HT-29 (cell line): ENCODE measurements around the gene C1QTNF2. TPM values are rescaled to one million over a fixed set of nuclear protein-coding genes. Genes with fewer than 3 reads are reported as not detected.
"Not testable (repeated sequence)": the region's sequence is repeated elsewhere in the genome, so short reads cannot be mapped to it uniquely, and the experiment has no call there.

Experiments
- DNase-seq: peaks from one replicate; pipeline ENCODE4 v3.0.0-alpha.2; 2015; ENCODE audit warnings: low spot score
- total RNA-seq: library from RNA; depleted of rRNA; stranded (reverse); fragments of >200 nt; shearing (Covaris generic); gene quantifications from 2 replicates; pipeline ENCODE4 v1.2.3, GENCODE V29; 2014

Gene C1QTNF2
- total RNA-seq, 1 experiment from 2014 or later: not detected

DNA sequence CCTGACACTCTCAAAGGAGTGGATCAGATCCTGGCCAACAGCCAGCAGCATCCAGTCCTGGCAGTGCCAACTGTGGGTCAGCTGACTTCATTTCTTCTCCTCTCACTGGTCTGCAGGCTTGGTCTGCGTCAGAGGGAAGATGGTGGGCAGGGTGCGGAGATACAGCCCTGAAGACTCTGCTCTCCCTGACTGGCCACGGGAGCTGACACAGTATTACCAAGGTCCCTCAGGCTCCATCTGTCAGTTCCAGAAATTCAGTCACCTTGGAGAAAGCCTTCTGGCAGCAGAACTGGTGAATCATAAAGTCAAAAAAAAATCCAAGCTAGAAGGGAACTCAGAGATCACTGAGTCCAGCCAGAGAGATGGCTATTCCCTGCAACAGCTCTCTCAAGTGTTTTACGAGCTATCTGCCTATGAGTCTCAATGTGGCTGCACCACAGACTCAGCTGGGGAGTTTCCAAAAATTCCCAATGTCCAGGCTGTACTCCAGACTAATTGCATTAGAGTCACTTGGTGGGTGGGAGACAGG is 27.9 kb downstream of the C1QTNF2 start:
- DNase-seq: peak; percentile 5

DNA sequence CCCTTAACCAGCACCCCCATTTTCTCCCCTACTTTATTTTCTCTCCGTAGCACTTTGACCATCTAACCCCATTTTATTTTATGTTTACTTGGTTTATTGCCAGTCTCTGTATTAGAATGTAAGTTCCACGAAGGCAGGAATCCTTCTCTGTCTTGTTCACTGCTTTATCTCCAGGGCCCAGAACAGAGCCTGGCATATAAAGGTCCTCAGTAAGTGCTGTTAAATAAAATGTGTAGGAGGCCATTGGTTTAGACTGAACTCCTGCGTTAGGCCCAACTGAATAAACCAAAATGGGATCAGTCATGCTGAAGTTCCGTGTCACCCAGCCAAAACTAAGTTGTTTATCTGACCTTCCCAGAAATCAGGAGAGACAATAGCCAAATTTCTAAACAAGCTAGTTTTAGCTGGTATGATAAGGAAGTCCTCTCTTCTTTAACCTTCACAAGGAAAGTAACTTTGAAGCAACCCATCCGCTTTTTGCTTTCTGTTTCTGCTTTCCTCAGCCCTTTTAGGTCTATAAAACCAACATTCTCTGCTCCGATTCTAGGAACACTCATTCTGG is 29.0 kb downstream of the C1QTNF2 start:
- DNase-seq: no peak

DNA sequence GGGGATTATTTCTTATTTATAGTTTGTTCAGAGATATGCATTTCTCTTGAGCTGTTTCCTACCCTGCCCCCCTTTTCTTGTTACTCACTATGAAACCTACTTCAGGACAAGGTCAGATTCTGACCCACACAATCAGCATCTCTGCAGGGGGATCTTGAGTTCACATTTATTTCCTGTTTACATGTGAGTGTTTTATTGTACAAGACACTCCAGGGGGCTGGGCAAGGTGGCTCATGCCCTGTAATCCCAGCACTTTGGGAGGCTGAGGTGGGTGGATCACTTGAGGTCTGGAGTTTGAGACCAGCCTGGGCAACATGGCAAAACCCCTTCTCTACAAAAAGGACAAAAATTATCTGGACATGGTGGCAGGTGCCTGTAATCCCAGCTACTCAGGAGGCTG is 29.9 kb downstream of the C1QTNF2 start:
- not testable (repeated sequence) for DNase-seq

DNA sequence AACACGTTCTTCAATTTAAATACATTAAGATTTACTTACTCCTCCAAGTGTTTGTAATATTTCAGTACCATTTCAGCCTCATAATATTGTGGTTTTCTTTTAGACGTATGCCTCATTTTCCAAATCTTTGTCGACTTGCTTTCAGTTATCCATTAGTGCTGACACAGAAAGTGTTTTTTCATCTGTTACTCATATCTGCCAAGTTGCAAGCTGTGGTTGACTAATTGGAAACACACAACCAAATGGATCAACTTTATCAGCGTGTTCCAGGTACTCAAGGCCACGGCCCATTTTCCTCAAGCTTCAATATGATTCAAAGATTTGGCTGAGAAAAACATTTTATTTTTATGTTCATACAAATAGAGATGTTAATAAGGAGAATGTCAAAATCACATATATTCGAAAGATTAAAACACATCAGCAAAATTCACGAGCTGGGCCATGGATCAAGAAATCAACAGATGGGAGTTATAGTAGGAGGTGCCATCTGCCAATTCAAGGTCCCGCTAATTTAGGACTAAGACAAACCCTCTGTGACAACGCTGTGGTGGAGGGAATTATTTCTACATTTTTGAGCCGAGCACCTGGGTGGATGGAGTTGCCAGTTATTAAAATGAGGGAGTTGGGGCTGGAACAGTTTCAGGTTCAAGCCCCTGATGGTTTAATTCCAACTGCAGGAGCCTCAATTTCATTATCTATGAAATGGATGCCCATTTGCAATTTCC is 30.9 kb downstream of the C1QTNF2 start:
- DNase-seq: no peak

DNA sequence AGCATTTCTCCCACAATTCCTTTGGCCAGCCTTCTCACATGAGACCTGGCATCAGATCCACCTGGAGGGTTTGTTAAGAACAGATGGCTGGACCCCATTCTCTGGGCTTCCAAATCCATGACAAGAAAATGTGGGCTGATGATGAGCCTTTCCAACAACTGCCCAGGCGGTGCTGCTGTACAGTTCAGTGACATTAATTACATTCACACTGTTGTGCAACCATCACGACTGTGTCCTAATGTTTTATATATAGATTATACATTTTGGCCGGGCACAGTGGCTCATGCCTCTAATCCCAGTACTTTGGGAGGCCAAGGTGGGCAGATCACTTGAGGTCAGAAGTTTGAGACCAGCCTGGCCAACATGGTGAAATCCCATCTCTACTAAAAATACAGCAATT is 35.7 kb downstream of the C1QTNF2 start:
- not testable (repeated sequence) for DNase-seq

DNA sequence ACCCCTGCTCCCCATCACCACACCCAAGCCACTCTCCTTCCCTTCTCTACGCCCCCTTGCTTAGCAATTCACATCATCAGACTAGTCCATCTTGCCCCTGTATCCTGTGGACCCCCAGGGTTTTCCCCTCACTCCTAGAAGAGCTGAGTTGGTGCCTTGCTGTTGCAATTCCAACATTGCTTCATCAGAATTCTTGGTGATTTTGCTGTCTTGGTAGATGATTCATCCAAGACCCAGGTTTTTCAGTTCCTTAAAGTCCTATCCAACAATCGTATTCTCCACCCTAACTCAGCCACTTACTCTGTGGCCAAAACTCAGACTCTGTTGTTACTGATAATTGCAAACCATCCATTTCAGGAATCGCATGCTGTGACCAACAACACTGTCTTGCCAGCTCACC is 36.7 kb downstream of the C1QTNF2 start:
- DNase-seq: no peak

DNA sequence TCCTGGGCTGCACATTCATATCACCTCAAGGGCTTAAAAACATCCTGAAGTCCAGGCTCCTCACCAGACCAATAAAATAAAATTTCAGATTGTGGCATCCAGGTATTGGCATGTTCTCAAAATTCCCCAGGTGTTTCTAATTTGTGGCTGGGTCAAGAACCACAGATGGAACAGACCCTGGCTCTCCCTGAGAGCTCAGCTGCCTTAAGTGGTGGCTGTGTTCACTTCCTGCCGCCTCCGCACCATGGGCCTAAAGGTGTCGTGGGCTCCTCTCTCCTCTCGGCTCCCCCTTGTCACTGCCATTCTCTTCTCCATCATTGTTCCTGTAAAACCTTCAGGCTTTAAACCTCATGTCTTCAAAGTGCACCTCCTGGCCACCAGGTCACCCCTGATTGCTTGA is 40.2 kb downstream of the C1QTNF2 start:
- DNase-seq: no peak

DNA sequence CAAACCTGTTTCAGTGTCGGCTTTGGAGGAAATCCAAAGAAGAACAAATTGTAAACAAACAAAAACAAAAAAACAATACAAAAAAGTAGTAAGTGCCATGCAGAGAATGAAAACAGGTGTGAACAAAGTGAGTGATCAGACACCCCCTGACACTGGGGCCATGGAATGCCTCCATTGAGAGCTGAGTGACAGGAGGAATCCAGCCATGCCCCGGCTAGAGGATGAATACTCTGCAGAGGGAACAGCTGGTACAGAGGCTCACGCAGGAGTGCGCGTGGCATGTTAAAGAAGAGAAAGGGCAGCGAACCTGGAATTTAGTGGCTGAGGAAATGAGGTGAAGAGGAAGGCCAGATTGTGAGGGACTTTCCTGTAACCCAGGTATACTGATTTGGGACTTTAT is 42.6 kb downstream of the C1QTNF2 start:
- DNase-seq: no peak

DNA sequence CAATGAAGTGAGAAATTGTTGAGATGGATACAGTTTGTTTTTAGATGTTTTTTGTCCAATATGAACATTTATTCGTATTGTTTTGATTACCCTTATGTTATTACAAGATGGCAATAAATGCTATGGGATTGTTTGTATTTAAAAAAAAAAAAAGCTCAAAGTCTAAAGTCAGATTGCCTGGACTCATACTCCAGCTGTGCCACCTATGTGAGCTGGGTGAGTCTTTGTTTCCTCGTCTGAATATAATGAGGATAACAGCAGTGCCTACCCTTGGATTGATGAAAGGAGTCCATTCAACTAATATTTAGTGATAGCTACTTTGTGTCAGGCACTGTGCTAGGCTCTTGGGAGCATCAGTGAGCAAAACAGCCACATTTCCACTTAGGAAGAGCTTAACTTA is 43.4 kb downstream of the C1QTNF2 start:
- DNase-seq: no peak

DNA sequence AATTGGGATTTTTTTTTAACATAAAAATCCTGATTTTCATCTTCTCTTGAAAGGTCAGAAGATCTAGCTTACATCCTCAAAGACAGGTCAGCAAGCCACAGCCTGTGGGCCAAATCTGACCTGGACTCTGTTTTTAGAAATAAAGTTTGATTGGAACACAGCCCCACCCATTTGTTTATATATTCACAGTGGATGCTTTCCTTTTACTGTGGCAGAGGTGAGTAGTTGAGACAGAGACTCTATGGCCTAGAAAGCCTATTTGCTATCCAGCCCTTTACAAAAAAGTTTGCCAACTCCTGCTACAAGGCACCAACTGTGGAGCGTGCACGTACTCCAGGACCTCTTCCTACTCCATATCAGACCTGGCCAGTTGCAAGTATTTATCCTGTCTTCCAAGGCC is 44.7 kb downstream of the C1QTNF2 start:
- no peak for DNase-seq

DNA sequence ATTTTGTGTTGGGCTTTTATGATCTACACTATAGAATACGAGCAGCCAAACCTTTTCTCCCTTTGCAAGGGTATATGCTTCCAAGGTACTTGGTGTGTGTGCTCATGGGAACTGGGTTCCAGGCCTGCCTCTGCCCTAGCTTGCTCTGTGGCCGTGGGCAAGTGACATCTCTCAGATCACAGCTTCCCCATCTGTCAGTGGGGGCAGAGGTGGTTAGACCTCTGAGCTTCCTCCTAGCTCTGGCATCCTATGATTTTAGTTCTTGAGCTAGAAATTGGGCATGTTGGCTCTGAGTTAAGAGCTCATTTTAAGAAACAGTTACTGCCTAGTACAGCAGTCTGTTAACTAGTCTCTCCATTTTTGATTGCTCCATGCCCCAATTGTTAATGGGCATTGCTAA is 45.5 kb downstream of the C1QTNF2 start:
- DNase-seq: no peak

DNA sequence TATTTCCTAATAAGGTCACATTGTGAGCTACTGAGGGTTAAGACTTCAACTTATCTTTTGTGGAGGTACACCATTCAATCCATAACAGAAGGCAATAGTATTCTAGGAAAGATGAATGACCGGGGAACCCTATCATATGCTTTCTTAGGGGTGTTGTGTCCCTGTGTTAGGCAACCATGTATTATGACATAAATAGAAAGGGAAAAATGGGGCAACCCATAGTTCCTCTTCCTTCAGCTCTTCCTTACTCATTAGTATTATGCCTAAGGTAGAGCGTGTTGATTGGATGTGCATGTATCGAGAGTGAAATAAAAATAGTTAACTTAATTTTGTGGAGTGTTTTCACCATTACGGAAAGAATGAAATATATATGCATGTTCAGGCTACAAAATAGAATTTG is 52.0 kb downstream of the C1QTNF2 start:
- DNase-seq: no peak

DNA sequence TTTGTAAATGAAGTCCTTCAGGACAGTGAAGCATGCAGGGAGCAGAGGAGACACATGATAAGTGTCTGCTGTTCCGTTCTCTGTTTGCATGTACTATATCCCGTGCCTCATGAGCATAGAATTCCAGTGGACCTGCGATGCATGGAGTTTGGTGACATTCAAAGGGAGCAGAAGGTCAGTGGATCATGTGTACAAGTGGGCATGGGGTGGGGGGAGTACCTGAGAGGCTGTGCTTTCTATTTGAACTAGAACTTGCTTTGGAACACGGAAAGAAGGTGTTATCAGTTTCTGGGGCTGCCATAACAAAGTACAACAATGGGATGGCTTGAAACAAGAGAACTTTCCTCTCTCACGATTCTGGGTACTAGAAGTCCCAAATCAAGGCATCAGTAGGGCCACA is 53.0 kb downstream of the C1QTNF2 start:
- DNase-seq: no peak

DNA sequence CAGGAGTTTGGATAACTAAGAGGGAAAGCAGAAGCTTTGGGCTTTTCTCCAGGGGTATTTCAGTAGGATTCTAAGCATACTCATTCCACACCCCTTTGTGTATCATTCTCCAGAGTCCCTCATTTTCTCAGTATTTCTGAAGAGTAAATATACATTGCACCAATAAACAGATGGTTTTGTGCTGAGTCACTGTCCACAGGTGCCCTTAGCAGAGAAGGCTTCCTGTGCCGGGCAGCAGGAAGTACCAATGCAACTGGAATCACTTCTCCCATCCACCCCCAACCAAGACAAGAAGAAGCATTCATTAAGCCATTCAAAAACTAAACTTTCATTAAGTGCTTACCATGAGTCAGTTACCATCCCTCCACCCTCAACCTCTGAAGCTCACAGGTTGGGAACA is 54.5 kb downstream of the C1QTNF2 start:
- peak; percentile 88 for DNase-seq

DNA sequence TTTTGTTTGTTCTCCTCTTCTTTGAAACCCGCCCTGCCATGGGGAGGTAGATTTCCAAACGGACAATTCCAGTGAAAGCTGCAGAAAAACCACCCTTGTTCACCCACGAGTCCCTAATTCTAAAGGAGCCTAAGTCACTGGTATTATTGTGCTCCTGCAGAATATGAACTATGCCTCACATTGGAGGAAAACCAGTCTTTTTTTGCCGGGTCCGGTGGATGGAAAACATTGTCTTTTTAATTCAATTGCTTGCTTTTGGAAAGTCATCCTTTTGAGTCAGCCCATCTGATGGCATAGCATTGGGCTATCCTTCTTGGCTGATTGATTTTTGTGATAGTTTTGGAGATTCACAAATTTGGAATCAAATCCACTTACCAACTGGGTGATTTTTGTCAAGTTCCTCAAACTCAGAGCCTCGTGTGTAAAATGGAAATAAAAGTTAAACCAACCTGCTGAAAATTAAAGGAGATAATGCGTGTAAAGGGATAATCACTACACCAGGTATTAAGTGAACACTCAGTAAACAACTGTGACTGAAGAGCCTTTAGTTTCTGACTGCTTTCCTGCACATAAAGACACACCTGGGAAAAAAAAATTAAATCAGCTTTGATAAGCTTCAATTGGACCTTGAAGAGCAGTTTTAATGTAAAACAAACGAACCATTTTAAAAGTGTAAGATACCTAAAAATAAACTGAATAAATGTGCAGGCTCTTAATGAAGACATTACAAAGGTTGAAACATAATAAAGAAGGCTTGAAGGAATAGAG is 57.3 kb downstream of the C1QTNF2 start:
- DNase-seq: peak; percentile 39

DNA sequence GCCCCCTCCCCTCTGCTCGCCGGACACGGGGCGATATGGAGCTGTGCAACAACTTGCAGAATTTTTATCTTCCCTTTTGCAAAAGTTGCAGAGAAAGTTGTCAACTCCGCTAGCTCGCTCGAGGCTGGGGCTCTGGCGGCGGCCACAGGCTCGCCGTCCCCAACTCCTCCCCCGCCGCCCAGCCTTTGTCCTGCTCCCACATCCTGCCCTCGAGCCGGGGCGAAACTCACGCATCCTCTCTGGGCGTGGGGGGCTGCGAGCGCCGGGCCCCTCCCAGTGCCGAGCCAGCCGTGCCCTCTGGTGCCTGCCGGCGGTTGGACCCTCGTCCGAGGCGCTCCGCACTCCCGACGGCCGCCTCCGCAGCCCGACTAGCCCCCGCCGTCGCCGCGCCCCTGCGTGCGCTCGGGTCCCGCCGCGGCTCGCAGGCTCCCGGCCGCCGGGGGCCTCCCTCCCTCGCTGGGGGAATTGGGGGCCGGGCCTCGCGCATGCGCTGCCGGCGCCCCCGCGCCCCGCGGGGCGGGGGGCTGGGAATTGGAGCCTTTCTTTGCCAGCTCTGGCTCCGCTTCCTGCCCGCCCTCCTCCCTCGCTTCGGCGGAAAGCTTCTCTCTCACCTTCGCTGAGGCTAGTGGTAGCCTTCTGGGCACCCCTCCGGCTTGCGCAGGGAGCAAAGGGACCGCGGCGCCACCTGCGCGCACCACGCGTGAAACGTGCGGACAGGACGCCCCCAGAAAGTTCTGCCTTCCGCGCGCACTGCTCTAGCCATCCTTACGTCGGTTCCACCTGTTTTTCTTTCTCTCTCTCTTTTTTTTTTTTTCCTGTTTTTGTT is 58.1 kb downstream of the C1QTNF2 start, which contains the start of gene CCNJL:
Gene CCNJL, minus strand, starts transcription at position 431 of the 826 bp plus-strand sequence. CDS start 641 bp downstream, outside the sequence.
- peak; percentile 70 for DNase-seq

DNA sequence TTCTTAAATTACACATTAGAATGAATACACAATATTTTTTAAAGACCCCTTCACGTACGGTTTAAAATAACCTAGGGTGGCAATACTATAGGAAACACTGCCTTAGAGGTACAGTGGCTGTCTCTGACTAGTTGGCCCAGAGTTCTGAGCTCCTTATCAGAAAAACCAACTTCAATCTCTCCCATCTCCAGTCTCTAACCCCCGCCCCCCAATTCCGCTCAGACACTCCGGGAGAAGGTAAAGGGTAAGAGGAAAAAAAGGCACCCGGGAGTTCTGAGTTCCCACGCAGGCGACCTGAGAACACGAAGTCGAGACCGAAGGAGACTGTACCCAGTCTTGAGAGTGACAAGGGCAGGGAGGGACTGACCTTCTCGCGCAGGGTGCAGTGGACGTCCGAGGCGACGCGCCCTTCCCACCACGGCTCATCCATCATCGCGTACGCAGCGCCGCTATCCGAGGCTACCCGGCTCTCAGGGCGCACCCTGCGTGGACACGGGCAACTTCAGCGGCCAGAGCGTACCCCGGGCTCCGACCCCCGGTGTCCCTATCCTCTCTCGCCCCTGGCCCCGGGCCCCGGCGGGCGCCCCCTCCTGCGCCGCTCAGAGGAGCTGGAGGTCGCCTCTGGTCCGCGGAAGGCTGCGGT is 58.8 kb downstream of the C1QTNF2 start:
- no peak for DNase-seq

DNA sequence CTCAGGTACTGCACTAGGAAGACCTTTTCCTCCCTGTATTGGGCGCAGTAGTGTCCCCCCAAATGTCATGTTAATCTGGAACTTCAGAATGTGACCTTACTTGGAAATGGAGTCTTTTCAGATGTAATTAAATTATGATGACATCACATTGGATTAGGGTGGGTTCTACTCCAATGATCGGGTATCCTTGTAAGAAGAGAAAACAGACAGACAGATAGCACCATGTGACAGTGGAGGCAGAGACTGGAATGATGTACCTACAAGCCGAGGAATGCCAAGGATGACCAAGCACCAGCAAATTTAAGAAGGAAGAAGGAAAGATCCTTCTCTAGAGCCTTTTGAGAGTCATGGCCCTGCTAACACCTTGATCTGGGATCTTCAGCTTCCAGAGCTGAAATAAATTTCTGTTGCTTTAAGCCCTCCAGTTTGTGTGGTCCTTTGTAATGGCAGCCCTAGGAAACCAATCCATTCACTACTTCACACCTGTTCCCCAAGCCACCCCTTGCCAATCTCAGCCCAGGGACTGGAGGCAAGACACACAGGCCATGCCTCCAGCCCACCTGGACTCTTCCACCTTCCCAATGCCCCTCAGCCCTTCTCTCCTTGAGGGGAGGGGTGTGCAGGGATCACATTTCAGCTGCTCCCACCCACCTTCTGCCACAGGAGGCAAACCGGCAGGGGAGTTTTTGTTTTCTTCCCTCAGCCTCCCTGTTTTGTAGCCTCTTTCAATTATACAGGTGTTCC is 59.7 kb downstream of the C1QTNF2 start:
- DNase-seq: no peak

DNA sequence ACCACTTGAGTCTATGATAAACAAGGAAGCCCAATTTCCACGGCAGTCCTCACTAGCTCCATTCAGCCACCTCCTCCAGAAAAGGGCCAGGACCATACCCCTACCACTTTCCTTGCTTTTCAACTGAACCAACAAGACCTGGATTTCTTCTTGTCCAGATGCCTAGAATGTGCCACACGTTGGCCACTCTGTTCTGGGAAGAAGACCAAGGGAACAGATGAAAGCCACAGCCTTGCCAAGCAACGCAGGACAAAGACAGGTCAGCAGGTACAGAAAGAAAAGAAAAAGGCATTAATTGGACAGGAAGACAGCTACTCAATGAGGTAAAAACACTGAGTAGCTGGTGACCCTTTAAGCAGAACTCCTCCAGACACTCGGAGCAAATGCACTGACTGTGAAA is 60.3 kb downstream of the C1QTNF2 start:
- no peak for DNase-seq

DNA sequence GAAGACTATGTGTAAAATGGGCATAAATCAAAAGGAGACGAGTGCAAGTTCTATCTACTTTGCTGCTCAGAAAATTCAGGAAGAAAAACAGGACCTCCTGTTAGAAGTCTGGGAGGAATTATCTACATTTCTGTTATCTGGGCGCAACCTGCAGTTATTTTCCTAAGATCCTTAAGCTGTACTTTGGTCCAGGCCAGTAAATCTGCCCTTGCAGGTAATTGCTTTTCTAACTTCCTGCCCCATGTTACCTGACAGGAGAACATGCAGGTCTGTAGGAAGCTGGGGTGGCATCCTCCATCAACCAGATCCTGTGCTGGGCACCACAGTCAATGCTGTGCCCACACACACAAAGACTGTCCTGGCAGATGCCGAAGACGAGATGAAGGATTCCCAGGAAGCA is 63.7 kb downstream of the C1QTNF2 start:
- DNase-seq: no peak
